ENCODE measurements around the gene ZSCAN30. TPM values are rescaled to one million over a fixed set of nuclear protein-coding genes. Genes with fewer than 3 reads are reported as not detected.

ZSCAN30 gene
- total and polyA plus RNA-seq, 9 of the 15 experiments (the other 6 are each of a cell fraction or from before 2014, with no cell fraction given): 4.6 to 13.6 (median 10.8) TPM

GRCh38 chr18:35290094-35290735, at the start of gene ZSCAN30 (continued):
- peak; percentile 77; the same call in 1 of the 2 replicates for TF ChIP-seq ZHX1 (conservative IDR thresholded peaks at IDR 0.05; ENCODE audit: low read length)
- no peak for TF ChIP-seq MBD1 (CRISPR knock-in tag; IDR thresholded peaks at IDR 0.05)
- TF ChIP-seq L3MBTL2 (IDR thresholded peaks at IDR 0.05): peak; percentile 85
- peak; percentile 48 for TF ChIP-seq PCBP1 (IDR thresholded peaks at IDR 0.05; ENCODE audit: low read depth, low read length, poor library complexity, severe bottlenecking)
- no peak for TF ChIP-seq ZFPM2 (CRISPR knock-in tag; IDR thresholded peaks at IDR 0.05)
- TF ChIP-seq ZBTB12 (CRISPR knock-in tag; IDR thresholded peaks at IDR 0.05): peak; percentile 85
- TF ChIP-seq CAMTA2 (CRISPR knock-in tag; conservative IDR thresholded peaks at IDR 0.05): no peak
- no peak for TF ChIP-seq CBX8 (IDR thresholded peaks at IDR 0.05; ENCODE audit: borderline replicate concordance, extremely low read depth, low read depth, low read length, poor library complexity, severe bottlenecking)
- no peak for TF ChIP-seq ZNF586 (CRISPR knock-in tag; conservative IDR thresholded peaks at IDR 0.05)
- peak; percentile 39; the same call in 1 of the 2 replicates for TF ChIP-seq KAT7 (CRISPR knock-in tag; IDR thresholded peaks at IDR 0.05; ENCODE audit: borderline replicate concordance)
- TF ChIP-seq CXXC5 (CRISPR knock-in tag; IDR thresholded peaks at IDR 0.05): peak; percentile 78
- TF ChIP-seq MAFK (IDR thresholded peaks at IDR 0.05; ENCODE audit: low read length): peak; percentile 37; the same call in 1 of the 2 replicates
- TF ChIP-seq ZNF695 (CRISPR knock-in tag; IDR thresholded peaks at IDR 0.05): no peak
- 0 out of 2 replicates have a peak, but pooled peaks have one; percentile 46 for TF ChIP-seq ELF4 (CRISPR knock-in tag; IDR thresholded peaks at IDR 0.05)
- peak; percentile 72 to 99; a peak in 3 of 4 replicates for TF ChIP-seq MLLT1 (IDR thresholded peaks at IDR 0.05)
- TF ChIP-seq ATF4 (CRISPR knock-in tag; IDR thresholded peaks at IDR 0.05): no peak
- TF ChIP-seq ZNF277 (CRISPR knock-in tag; IDR thresholded peaks at IDR 0.05; ENCODE audit: borderline replicate concordance): no peak
- TF ChIP-seq TFAM (CRISPR knock-in tag; conservative IDR thresholded peaks at IDR 0.05): no peak

Data from K562 (cell line).